GM12891 (cell line): ENCODE measurements around the gene HK1.

ENCODE experiments used
- POLR2A ChIP-seq: IDR thresholded peaks from 2 replicates; pipeline ENCODE4 v1.6.1; 2011; ENCODE audit warnings: low read depth, low read length, control low read depth
- POLR2AphosphoS5 ChIP-seq: IDR thresholded peaks from 2 replicates; pipeline ENCODE4 v1.6.1; 2011; ENCODE audit warnings: low read depth, low read length, control low read depth
- SPI1 ChIP-seq: IDR thresholded peaks from 2 replicates; pipeline ENCODE4 v1.6.1; 2011; ENCODE audit warnings: low read depth, low read length, control low read depth
- TAF1 ChIP-seq: IDR thresholded peaks from 2 replicates; pipeline ENCODE4 v1.6.1; 2011; ENCODE audit warnings: low read depth, low read length, control low read depth

GRCh38 chr10:69340695-69341094 is 62.4 kb downstream of the HK1 start:
- TF ChIP-seq POLR2A (no peak), TAF1 (no peak), POLR2AphosphoS5 (no peak), SPI1 (no peak)
